Stomach (tissue), 9 donors: ENCODE results near the gene PIPOX. TPM values are rescaled to one million over a fixed set of nuclear protein-coding genes. Genes with fewer than 3 reads are reported as not detected.
A peak's percentile ranks its signal among the peaks of the same experiment; 100 is the strongest.

Experiments
- DNase-seq, 2 donors: peaks; one replicate each; pipeline versions ENCODE4 v3.0.0 to v3.0.0-alpha.2; 2013 to 2019
- H3K27ac ChIP-seq, 5 donors: fragments of 200-600 bp in 4 of 5; sonication (generic) in 4 of 5; one replicate each; pipeline ENCODE4 v1.5.1; 2013 to 2019; ENCODE audit warnings: mild to moderate bottlenecking in 1 of 5, moderate library complexity in 1 of 5
- H3K27me3 ChIP-seq, 3 donors: fragments of 200-600 bp; sonication (generic); one replicate each; pipeline ENCODE4 v1.5.1; 2017 to 2019; ENCODE audit warnings: mixed run types in 1 of 3
- H3K36me3 ChIP-seq, 4 donors: fragments of 200-600 bp; sonication (generic); 1 replicate in 3 of 4; 2 replicates in 1 of 4; pipeline ENCODE4 v1.5.1; 2016 to 2019
- H3K4me1 ChIP-seq, 4 donors: fragments of 200-600 bp; sonication (generic); one replicate each; pipeline ENCODE4 v1.5.1; 2016 to 2019
- H3K4me3 ChIP-seq, 4 donors: fragments of 200-600 bp; sonication (generic) in 3 of 4; one replicate each; pipeline ENCODE4 v1.5.1; 2016 to 2019; ENCODE audit warnings: mild to moderate bottlenecking in 1 of 4
- H3K9me3 ChIP-seq, 4 donors: fragments of 200-600 bp; sonication (generic); one replicate each; pipeline ENCODE4 v1.5.1; 2016 to 2019
- EP300 ChIP-seq: sonication (generic); formaldehyde crosslinking; IDR thresholded peaks from one replicate; pipeline ENCODE4 v1.6.1; 2017; ENCODE audit warnings: antibody characterized with exemption
- POLR2A ChIP-seq, 4 donors: fragments of 450-650 bp; IDR thresholded peaks; one replicate each; pipeline ENCODE4 v1.6.1; 2016; ENCODE audit warnings: antibody characterized with exemption in 4 of 4, control low read depth in 2 of 4, mild to moderate bottlenecking in 1 of 4, moderate library complexity in 1 of 4
- POLR2AphosphoS5 ChIP-seq, 3 donors: sonication (generic); formaldehyde crosslinking; IDR thresholded peaks; one replicate each; pipeline ENCODE4 v1.6.1; 2016; ENCODE audit warnings: antibody characterized with exemption in 3 of 3
- WGBS, 5 donors: extraction: QIAGEN DNeasy Blood & Tissue Kit in 3 of 5; methylation state at CpG; one replicate each; pipeline versions ENCODE4 v1.1.5 to v1.1.7; 2013 to 2018; 5-methylcytosine and 5-hydroxymethylcytosine counted together
- intact Hi-C: fragments of 100-400 bp; cut with DNase I; formaldehyde crosslinking; loops from one replicate; pipeline ENCODE4 v1.15.1; 2023; ENCODE audit warnings: low total_unique reads
- polyA plus RNA-seq, 3 donors: library from polyadenylated mRNA; stranded (reverse); fragments of 200-250 nt; gene quantifications; one replicate each; pipeline ENCODE4 v1.2.3, GENCODE V29; 2013
- total RNA-seq, 5 donors: library from RNA; depleted of rRNA; stranded (reverse); fragments of >200 nt; gene quantifications; one replicate each; pipeline versions ENCODE4 v1.1.0 to v1.2.3, GENCODE V29; 2014 to 2016
- TF ChIP-seq, protein P1 (sequence below), 7 experiments: fragments of 450-650 bp in 4 of 7; fragments of 200-600 bp in 3 of 7; sonication (generic) in 3 of 7; IDR thresholded peaks; one replicate each; pipeline ENCODE4 v1.5.1; 2016 to 2019; ENCODE audit warnings: antibody characterized with exemption in 7 of 7, control low read depth in 2 of 7, mild to moderate bottlenecking in 1 of 7
- donor health status: healthy with polysubstance abuse.
- donor health status: Bipolar disorder and iron deficiency.
- donor health status: healthy.

The PIPOX gene
- total and polyA plus RNA-seq, 8 donors: 0.31 to 13.8 (median 1.8) TPM; not detected in 1

- H3K9me3 ChIP-seq: no peaks in the 10 kb centered on the region
- H3K4me1 ChIP-seq: peaks cover 0 to 8% (median 3%) of the 10 kb centered on the region in 4 donors
- H3K27ac ChIP-seq: peak overlapping the region in 1 of 5 donors; percentile 44
- no peak overlapping the region for H3K4me3 ChIP-seq
- intact Hi-C loops: no loop called here
- peak in 1 of 2 donors; percentile 41 for DNase-seq
- WGBS, 5 donors: 69 to 84% (median 79%) methylated on average over 20 of the region's 20 CpGs
- no peaks in the 10 kb centered on the region for H3K27me3 ChIP-seq
- peaks cover 82 to 100% (median 100%) of the 10 kb centered on the region in 4 donors for H3K36me3 ChIP-seq
- TF ChIP-seq EP300 (no peak), POLR2AphosphoS5 (IDR thresholded peaks at IDR 0.05) (no peak), POLR2A (IDR thresholded peaks at IDR 0.05) (no peak)
- TF ChIP-seq, protein P1, sequence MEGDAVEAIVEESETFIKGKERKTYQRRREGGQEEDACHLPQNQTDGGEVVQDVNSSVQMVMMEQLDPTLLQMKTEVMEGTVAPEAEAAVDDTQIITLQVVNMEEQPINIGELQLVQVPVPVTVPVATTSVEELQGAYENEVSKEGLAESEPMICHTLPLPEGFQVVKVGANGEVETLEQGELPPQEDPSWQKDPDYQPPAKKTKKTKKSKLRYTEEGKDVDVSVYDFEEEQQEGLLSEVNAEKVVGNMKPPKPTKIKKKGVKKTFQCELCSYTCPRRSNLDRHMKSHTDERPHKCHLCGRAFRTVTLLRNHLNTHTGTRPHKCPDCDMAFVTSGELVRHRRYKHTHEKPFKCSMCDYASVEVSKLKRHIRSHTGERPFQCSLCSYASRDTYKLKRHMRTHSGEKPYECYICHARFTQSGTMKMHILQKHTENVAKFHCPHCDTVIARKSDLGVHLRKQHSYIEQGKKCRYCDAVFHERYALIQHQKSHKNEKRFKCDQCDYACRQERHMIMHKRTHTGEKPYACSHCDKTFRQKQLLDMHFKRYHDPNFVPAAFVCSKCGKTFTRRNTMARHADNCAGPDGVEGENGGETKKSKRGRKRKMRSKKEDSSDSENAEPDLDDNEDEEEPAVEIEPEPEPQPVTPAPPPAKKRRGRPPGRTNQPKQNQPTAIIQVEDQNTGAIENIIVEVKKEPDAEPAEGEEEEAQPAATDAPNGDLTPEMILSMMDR (IDR thresholded peaks at IDR 0.05): no peak
Observed at GRCh38 chr17:29089601-29090044, 46.7 kb downstream of the PIPOX start.

DNA sequence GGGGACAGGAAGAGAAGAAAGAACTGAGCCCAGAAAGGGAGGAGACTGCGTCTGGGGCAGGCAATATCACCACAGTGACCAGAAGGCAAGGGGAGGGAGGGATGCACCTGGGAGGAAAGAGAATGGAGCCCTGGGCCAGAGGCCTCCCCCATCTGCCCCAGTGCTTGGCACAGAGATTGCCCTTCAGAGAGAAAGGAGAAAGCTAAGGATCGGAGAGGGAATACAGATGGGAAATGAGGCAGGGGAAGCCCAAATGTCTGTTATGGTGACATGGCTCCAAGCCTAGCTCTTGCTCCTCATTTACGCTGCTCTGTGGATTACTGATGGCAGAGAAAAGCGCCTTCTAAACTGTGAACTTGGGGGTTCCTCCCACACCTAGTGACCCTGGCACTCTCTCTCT lies 47.2 kb downstream of the PIPOX start:
- Histone ChIP-seq H3K27me3 (no peaks in the 10 kb centered on the region), H3K9me3 (no peaks in the 10 kb centered on the region), H3K4me1 (peaks cover 0 to 4% (median under 1%) of the 10 kb centered on the region in 4 donors), H3K27ac (peak overlapping the region in 1 of 5 donors; percentile 44), H3K36me3 (peaks cover 82 to 100% (median 100%) of the 10 kb centered on the region in 4 donors), H3K4me3 (no peak overlapping the region)
- intact Hi-C loops: no loop called here
- TF ChIP-seq POLR2A (IDR thresholded peaks at IDR 0.05) (no peak), EP300 (no peak), POLR2AphosphoS5 (IDR thresholded peaks at IDR 0.05) (no peak)
- TF ChIP-seq, protein P1 (IDR thresholded peaks at IDR 0.05): no peak
- DNase-seq: no peak
- 69 to 93% (median 79%) methylated on average over 4 of the region's 4 CpGs for WGBS, 5 donors

DNA sequence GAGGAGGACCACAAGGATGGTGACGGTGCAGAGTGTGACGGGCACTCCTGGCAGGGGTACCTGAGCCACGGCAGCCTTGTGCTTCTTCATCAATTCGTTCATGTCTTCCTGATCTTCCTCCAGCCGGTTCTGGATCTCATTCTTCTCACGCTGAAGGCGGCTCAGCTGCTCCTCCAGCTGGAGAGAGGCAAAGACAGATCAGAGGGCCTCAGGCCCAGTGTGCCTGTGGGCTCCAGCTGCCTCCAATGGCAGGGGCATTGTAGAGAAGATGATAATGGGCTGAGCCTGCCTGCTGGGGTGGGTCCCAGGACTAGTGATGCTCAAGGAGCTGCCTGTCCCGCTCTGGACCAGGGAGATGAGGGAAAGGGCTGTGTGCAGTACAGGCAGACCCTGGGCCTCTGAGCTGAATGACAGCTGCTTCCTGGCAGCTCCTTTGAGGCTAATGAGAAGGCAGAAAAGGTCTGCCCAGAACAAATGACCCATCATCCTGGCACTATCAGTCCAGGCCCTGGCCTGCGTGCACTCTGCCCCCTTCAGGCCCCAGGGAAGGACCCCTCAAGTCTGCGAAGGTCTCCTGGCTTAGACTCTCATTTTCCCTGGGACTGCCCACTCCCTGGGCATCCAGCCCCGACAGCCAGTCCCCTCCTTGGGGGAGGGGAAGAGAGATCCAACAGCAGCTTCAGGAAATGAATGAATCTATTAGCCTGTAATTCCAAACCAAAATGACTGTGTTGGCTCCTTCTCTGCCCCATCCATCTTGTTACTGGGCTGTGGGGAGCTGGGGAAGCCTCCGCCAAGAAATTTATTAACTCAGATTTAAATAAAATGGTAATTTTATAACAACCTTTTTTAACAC lies 48.0 kb downstream of the PIPOX start:
- Histone ChIP-seq H3K4me1 (no peaks in the 10 kb centered on the region), H3K27ac (no peak overlapping the region), H3K27me3 (no peaks in the 10 kb centered on the region), H3K4me3 (no peak overlapping the region), H3K9me3 (no peaks in the 10 kb centered on the region), H3K36me3 (peaks cover 82 to 100% (median 100%) of the 10 kb centered on the region in 4 donors)
- 68 to 85% (median 79%) methylated on average over 11 to 12 of the region's 12 CpGs for WGBS, 5 donors
- intact Hi-C loops: no loop called here
- TF ChIP-seq EP300: no peak
- TF ChIP-seq, protein P1 (IDR thresholded peaks at IDR 0.05): no peak
- TF ChIP-seq POLR2AphosphoS5 (IDR thresholded peaks at IDR 0.05): no peak
- TF ChIP-seq POLR2A (IDR thresholded peaks at IDR 0.05): no peak
- no peak for DNase-seq

DNA sequence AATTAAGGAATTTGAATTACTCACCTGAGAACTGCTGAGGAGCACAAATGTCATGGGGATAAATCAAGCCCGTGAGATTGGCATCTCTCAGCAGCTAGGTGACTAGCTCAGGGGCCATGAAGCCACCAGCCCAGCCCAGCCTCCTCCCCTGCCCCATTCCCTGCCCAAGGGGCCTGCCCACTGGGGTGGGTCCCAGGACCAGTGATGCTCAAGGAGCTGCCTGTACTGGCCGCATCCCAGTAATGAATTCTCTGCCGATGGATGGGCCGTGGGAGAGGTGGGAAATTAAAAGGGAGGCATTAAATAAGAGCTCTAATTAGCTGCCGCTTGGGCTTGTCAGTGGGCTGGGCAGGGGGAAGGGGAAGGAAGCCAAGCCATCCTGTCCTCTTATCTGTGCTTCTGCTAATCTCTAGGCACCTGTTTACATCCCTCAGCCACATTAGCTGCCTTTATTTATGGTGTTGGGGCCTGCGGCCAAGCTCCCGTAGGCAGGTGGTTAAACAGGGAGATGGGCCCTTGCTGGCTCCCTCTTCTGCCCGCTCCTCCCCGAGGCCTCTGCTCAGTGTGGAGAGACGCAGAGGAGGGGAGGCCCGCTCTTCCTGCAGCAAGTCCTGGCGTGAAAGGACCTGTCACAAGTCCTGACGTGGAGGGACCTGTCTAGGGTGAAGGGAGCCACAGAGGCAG lies 48.8 kb downstream of the PIPOX start:
- Histone ChIP-seq H3K36me3 (peaks cover 82 to 100% (median 100%) of the 10 kb centered on the region in 4 donors), H3K4me3 (no peak overlapping the region), H3K27ac (no peak overlapping the region), H3K27me3 (no peaks in the 10 kb centered on the region), H3K4me1 (no peaks in the 10 kb centered on the region), H3K9me3 (no peaks in the 10 kb centered on the region)
- no peak for DNase-seq
- intact Hi-C loops: no loop called here
- WGBS, 5 donors: 66 to 84% (median 78%) methylated on average over 9 to 13 of the region's 13 CpGs
- no peak for TF ChIP-seq POLR2AphosphoS5 (IDR thresholded peaks at IDR 0.05)
- TF ChIP-seq, protein P1 (IDR thresholded peaks at IDR 0.05): no peak
- no peak for TF ChIP-seq EP300
- TF ChIP-seq POLR2A (IDR thresholded peaks at IDR 0.05): no peak
